Heart left ventricle (tissue), 13 donors: ENCODE data around the gene QSOX2.

ENCODE experiments used
- CTCF ChIP-seq, 12 donors: fragments of 200-600 bp; sonication (generic) in 4 of 12; IDR thresholded peaks; one replicate each; pipeline versions ENCODE4 v1.5.0 to v1.8.0; 2018 to 2022; ENCODE audit warnings: antibody characterized with exemption in 12 of 12, mild to moderate bottlenecking in 5 of 12
- POLR2A ChIP-seq, 2 donors: fragments of 450-650 bp; IDR thresholded peaks; one replicate each; pipeline ENCODE4 v1.6.1; 2017; ENCODE audit warnings: antibody characterized with exemption in 2 of 2, mild to moderate bottlenecking in 2 of 2, moderate library complexity in 2 of 2
- donor health status: ischemic (EF 13 %, LVEDD 7.1; RV severe dilation, severe dysfunction).
- donor health status: DM: no; HTN: yes; CAD: no.
- donor health status: DM: no; HTN: no; CAD: no.
- donor health status: ischemic (EF 25% LVEDD 6.9; RV normal size, moderate dysfunction).
- donor health status: ischemic (EF 25% LVEDD 5.7; RV mildly dilated, moderate dysfunction).
- donor health status: ischemic (EF 35%, LVEDD 5.7; RV mildly dilated, moderate dysfunction).
- donor health status: nonischemic (EF 11% LVEDD 7.7; RV severe dilation, severe dysfunction).
- donor health status: DM: yes; HTN: yes; CAD: no.
- donor health status: PGD.
- donor health status: ischemic (EF 29% LVEDD 5.4; RV normal size, mild dysfunction).
- donor health status: nonischemic (EF 23%, LVEDD 6.1; RV moderate dilation, normal function).

- TF ChIP-seq POLR2A (IDR thresholded peaks at IDR 0.05) (no peak), CTCF (IDR thresholded peaks at IDR 0.05) (no peak)
These were observed 44.3 kb upstream of the QSOX2 start for GRCh38 chr9:136289651-136290507.
